ENCODE measurements around the gene COL18A1. TPM values are rescaled to one million over a fixed set of nuclear protein-coding genes. Genes with fewer than 3 reads are reported as not detected.

Gene COL18A1
- total RNA-seq, 1 donor from 2014 or later = 61.1 TPM

DNA sequence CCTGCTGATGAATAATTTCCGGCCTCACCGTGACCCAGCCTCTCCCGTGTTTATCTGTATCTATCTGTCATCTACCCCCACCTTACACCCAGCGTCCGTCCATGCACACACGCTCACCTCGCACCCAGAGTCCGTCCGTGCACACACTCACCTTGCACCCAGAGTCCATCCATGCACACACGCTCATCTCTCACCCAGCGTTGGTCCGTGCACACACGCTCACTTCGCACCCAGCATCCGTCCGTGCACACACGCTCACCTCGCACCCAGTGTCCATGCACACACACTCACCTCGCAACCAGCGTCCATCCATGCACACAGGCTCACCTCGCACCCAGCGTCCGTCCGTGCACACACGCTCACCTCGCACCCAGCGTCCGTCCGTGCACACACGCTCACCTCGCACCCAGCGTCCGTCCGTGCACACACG, 25.0 kb upstream of the COL18A1 start:
- Mint-ChIP-seq H3K4me1 (ENCODE audit: unreplicated experiment) (peaks cover 13% of the 10 kb centered on the region), H3K27me3 (ENCODE audit: unreplicated experiment) (peaks cover 14% of the 10 kb centered on the region), H3K27ac (ENCODE audit: unreplicated experiment) (no peak overlapping the region), H3K36me3 (ENCODE audit: low read depth, unreplicated experiment) (peaks cover 5% of the 10 kb centered on the region), H3K4me3 (ENCODE audit: unreplicated experiment) (peak overlapping the region; percentile 7), H3K9me3 (ENCODE audit: unreplicated experiment) (no peaks in the 10 kb centered on the region)
- TF ChIP-seq CTCF (IDR thresholded peaks at IDR 0.05; ENCODE audit: unreplicated experiment) = no peak
- DNase-seq (ENCODE audit: low spot score) = no peak

DNA sequence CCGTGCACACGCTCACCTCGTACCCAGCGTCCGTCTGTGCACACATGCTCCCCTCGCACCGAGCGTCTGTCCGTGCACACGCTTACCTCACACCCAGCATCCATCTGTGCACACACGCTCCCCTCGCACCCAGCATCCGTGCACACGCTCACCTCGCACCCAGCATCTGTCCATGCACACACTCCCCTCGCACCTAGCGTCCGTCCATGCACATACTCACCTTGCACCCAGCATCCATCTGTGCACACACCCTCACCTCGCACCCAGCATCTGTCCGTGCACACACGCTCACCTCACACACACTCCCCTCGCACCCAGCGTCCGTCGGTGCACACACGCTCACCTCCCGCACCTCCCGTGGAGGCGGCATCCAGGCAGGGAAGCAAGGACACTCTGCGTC, 24.4 kb upstream of the COL18A1 start:
- H3K9me3 Mint-ChIP-seq (ENCODE audit: unreplicated experiment) = no peaks in the 10 kb centered on the region

GRCh38 chr21:45381036-45381787, 23.8 kb upstream of the COL18A1 start:
- H3K9me3 Mint-ChIP-seq (ENCODE audit: unreplicated experiment) = no peaks in the 10 kb centered on the region
- peaks cover 14% of the 10 kb centered on the region for H3K27me3 Mint-ChIP-seq (ENCODE audit: unreplicated experiment)
- peaks cover 5% of the 10 kb centered on the region for H3K36me3 Mint-ChIP-seq (ENCODE audit: low read depth, unreplicated experiment)
- H3K27ac Mint-ChIP-seq (ENCODE audit: unreplicated experiment) = peak overlapping the region; percentile 57
- H3K4me1 Mint-ChIP-seq (ENCODE audit: unreplicated experiment) = peaks cover 12% of the 10 kb centered on the region
- no peak for DNase-seq (ENCODE audit: low spot score)
- TF ChIP-seq CTCF (IDR thresholded peaks at IDR 0.05; ENCODE audit: unreplicated experiment) = no peak
- H3K4me3 Mint-ChIP-seq (ENCODE audit: unreplicated experiment) = peak overlapping the region; percentile 10

More for the DNA sequence above, 24.4 kb upstream of the COL18A1 start:
- peaks cover 14% of the 10 kb centered on the region for H3K27me3 Mint-ChIP-seq (ENCODE audit: unreplicated experiment)
- peak overlapping the region; percentile 10 for H3K4me3 Mint-ChIP-seq (ENCODE audit: unreplicated experiment)
- H3K27ac Mint-ChIP-seq (ENCODE audit: unreplicated experiment) = peak overlapping the region; percentile 57
- peaks cover 12% of the 10 kb centered on the region for H3K4me1 Mint-ChIP-seq (ENCODE audit: unreplicated experiment)
- TF ChIP-seq CTCF (IDR thresholded peaks at IDR 0.05; ENCODE audit: unreplicated experiment) = no peak
- H3K36me3 Mint-ChIP-seq (ENCODE audit: low read depth, unreplicated experiment) = peaks cover 5% of the 10 kb centered on the region
- no peak for DNase-seq (ENCODE audit: low spot score)

DNA sequence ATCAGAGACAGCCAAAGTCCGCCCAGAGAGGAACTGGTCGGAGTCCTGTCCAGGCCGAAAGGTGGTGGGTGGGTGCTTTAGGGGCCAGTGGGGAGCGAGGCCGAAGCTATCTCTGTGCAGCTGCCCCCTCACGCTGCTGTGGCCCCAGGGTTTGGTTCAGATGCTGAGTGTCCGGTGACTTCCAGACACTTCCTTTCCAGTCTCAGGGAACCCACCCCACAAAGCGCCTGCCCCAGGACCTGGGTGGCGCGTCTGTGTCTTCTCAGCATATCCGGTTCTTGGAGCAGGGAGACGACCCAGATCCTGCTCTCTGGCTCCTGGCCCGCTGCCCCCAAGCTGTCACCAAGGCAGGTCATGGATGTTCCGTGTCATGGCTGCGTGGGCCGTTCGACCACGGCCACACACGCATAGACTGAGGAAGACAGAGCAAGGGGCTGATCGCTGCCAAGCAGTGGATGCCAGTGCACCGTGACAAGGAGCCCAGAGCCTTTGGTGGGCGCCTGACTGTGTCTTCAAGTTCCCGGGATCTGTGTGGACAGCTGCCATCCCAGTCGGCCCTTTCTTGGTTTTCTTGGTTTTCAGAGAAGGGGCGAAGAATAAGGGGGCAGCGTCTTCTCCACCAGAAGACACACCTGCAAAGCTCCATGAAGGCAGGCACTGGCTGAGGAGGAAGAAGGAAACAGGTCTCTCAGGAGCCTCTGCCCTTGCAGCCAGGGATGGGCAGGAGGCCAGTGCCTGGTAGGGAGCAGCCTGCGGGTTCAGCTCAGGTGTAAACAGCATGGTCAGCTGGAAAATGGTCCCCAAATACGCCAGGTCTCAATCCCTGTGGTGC, 22.9 kb upstream of the COL18A1 start:
- Mint-ChIP-seq H3K4me1 (ENCODE audit: unreplicated experiment) (peaks cover 15% of the 10 kb centered on the region), H3K27ac (ENCODE audit: unreplicated experiment) (no peak overlapping the region), H3K9me3 (ENCODE audit: unreplicated experiment) (no peaks in the 10 kb centered on the region), H3K36me3 (ENCODE audit: low read depth, unreplicated experiment) (peaks cover 5% of the 10 kb centered on the region), H3K27me3 (ENCODE audit: unreplicated experiment) (peaks cover 16% of the 10 kb centered on the region), H3K4me3 (ENCODE audit: unreplicated experiment) (no peak overlapping the region)
- TF ChIP-seq CTCF (IDR thresholded peaks at IDR 0.05; ENCODE audit: unreplicated experiment) = no peak
- DNase-seq (ENCODE audit: low spot score) = no peak

DNA sequence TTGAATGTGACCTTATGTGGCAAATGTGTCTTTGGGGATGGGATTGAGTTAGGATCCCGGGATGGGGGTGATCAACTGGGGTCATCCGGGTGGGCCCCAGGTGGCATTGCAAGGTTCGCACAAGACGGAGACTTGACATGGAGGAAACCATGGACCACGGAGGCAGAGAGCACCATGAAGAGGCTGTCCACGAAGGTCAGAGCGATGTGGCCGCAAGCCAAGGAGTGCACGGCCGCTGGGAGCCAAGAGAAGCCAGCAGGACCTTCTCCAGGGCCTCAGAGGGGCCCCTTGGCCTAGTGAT, 22.3 kb upstream of the COL18A1 start:
- Mint-ChIP-seq H3K27ac (ENCODE audit: unreplicated experiment) (no peak overlapping the region), H3K27me3 (ENCODE audit: unreplicated experiment) (peaks cover 16% of the 10 kb centered on the region), H3K4me3 (ENCODE audit: unreplicated experiment) (no peak overlapping the region), H3K9me3 (ENCODE audit: unreplicated experiment) (no peaks in the 10 kb centered on the region), H3K36me3 (ENCODE audit: low read depth, unreplicated experiment) (peaks cover 5% of the 10 kb centered on the region), H3K4me1 (ENCODE audit: unreplicated experiment) (peaks cover 15% of the 10 kb centered on the region)
- no peak for TF ChIP-seq CTCF (IDR thresholded peaks at IDR 0.05; ENCODE audit: unreplicated experiment)
- DNase-seq (ENCODE audit: low spot score) = no peak

All from endothelial cell (in vitro differentiated cells).